Middle frontal gyrus (tissue), 1 donor: ENCODE data around the gene SOX21.

Experiments used
- DNase-seq: peaks from one replicate; pipeline ENCODE4 v3.0.0-alpha.2; 2015; ENCODE audit warnings: low spot score; ENCODE audit errors: extremely low spot score

Gene SOX21

GRCh38 chr13:94709001-94709834 is 3.1 kb downstream of the SOX21 start:
- no peak for DNase-seq

GRCh38 chr13:94708031-94708859 is 4.1 kb downstream of the SOX21 start:
- DNase-seq = no peak

DNA sequence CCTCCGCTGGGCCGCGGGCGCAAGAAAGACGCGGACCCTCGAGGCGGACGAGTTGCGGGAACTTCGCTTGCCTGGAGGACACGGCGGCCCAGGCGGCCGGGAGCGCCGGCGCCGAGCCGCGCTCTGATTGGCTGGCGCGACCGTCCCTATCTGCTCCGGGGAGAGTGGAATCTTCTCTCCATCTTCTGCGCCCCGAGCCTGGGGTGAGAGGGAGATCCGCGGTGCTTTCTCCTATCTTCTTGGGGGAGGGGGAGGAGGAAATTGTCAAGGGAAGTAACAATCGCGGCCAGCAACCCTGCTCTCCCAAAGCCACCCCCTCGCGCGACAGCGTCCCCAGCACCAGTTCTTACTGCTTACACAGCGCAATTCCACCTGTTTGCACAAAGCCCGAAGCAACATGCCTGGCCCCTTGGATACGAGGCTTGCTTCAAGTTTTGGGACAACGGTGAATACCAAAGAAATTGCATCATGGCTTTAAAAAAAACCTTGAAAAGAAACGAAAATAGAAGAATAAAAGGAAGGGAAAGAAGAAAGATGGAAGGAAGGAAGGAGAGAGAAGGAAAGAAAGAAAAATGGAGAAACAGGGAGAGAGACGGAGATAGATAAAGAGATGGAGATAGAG is 4.8 kb downstream of the SOX21 start:
- DNase-seq = no peak

GRCh38 chr13:94706843-94707399 is 5.4 kb downstream of the SOX21 start:
- peak; percentile 53 for DNase-seq

GRCh38 chr13:94706101-94706842 is 6.1 kb downstream of the SOX21 start:
- DNase-seq = no peak

GRCh38 chr13:94705081-94706030 is 7.0 kb downstream of the SOX21 start:
- no peak for DNase-seq

- DNase-seq = no peak
Observed at GRCh38 chr13:94704377-94705080, 7.8 kb downstream of the SOX21 start.

DNA sequence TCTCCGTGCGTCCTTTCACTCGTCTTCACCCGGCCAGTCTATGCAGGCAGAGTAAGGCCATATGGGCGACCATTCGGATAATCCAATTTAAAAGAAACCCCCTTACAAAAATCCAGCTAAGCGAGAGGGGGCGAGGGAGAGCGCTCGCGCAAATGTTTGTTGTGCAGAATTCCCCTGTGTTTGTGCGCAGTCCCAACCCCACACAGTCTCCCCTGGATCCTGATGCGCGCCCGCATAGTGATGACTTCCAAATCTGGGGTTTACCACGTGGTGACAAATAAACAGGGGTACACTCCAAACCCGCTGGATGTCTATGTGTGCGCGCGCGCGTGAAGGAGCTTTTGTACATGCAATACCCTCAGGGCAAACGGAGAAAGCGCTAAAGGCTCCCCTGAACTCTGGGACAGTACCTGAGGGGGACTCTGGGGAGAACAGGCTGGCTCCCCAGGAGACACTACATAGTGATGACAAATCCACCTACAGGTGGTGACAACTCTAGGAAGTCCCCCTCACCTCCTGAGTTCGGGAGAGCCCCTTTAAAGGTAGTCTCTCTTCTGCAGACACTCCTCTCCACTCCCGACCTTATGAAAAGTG is 8.5 kb downstream of the SOX21 start:
- no peak for DNase-seq

- no peak for DNase-seq
Observed at GRCh38 chr13:94703271-94703670, 9.1 kb downstream of the SOX21 start.

DNA sequence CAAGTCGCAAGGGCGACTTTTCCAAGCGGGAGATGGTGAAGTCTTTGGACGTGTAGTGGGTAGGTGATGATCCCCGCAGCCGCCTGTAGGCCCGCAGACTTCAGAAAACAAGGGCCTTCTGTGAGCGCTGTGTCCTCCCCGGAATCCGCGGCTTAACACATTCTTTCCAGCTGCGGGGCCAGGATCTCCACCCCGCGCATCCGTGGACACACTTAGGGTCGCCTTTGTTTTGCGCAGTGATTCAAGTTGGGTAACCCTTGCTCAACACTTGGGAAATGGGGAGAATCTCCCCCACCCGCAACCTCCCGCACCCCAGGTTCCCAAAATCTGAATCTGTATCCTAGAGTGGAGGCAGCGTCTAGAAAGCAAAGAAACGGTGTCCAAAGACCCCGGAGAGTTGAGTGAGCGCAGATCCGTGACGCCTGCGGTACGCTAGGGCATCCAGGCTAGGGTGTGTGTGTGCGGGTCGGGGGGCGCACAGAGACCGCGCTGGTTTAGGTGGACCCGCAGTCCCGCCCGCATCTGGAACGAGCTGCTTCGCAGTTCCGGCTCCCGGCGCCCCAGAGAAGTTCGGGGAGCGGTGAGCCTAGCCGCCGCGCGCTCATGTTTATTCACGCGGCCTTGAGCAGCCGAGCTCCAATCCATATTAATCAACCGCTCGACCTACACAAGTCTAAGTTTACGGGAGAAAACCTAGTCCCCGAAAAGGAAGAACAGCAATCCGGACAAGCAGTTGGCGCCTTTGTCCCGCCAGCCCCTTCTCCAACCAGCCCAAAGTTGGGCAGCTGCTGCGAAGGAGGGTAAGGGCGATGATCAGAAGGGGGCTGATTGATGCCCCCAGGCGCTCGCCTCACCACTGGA is 9.9 kb downstream of the SOX21 start:
- no peak for DNase-seq

DNA sequence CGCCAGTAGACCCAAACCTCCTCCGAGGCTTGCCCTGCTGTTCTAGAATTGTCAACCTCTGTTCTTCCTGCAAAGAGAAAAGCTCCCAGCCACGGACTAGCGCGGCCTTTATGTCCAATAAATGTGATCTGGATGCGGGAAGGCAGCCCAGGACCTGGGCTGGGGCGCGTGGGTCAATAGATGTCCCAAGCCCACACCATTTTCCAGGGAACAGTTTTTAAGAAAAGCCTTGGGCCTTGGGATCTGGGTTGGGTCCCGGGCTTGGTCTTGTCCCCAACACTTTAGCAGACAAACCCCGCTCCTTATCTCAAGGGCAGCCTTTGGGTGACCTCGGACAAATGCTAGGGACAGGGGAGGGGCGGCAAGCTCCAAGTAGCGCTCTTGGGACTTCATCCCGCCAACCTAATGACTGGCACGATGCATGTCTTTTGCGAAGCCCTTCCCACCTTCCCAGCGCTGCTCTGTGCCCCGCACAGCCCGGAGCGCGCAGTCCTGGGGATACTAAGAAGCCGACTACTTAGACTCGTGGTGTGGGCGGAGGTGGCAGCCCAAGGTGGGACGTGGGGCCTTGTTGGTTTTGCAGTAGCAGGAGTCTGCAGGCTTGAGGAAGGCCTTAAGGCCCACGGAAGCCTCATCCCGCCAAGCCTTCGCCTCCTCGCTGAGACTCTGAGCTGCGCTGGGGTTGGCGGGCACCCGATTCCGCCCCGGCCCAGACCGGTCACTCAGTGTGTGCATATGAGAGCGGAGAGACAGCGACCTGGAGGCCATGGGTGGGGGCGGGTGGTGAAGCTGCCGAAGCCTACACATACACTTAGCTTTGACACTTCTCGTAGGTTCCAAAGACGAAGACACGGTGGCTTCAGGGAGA is 10.8 kb downstream of the SOX21 start:
- DNase-seq = no peak

- DNase-seq = no peak
Observed at GRCh38 chr13:94700536-94700935, 11.8 kb downstream of the SOX21 start.

- no peak for DNase-seq
Observed at GRCh38 chr13:94700051-94700535, 12.3 kb downstream of the SOX21 start.

DNA sequence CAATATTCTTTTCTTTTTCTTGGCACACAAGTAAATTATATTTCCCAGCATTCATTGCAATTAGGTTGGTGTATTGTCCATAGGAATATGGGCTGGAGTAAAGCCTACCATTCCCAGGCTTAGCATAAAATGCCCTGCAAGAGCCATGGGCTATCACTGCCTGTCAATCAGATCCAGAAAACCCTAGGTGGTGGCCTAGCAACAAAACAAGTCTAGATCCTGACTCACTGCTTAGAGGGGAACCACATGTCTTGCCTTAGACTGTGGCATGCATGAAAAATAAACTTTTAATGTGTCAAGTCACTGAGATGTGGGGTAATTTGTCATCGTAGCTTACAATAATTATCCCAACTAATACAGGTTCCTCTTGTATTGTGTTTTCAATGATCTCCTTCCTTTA is 16.2 kb downstream of the SOX21 start:
- DNase-seq = no peak

DNA sequence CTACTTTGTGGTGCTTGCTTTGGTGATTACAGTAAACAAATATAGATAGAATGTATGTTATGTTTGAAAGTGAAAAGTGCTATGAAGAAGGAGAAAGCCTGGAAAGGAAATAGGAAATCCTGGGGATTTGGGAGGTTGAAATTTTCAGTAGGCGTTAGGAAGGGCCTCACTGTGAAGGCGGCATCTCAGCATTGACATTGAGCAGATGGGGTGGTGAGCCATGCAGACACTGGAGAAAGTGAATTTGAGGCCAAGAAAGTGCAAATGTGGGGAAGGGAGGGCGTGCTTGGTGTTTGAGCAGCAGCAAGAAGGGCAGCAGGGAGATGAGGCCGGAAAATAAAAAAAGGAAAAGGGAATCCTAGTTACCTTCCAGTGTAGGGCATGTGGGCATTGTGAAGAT is 20.3 kb downstream of the SOX21 start:
- DNase-seq = no peak

GRCh38 chr13:94683409-94683808 is 28.9 kb downstream of the SOX21 start:
- no peak for DNase-seq

DNA sequence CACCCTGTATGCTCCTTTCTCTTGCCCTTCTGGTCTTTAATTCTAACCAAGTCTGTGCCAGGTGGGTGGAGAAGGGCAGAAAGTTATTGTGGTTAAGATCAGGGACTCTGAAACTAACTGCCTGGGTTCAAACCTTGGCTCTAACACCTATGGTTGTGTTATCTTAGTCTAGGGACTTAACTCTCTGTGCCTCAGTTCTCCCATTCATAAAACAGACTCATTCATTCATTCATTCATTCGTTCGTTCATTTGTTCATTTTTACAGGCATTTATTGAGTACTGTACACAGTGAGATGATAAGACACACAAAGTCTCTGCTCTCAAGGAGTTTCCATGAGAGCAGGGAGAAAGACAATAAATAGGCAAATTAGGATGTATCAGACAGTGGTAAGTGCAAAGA is 30.1 kb downstream of the SOX21 start:
- no peak for DNase-seq
